T-cell (primary cell): Measurements from ENCODE around the gene EPB41L4B. TPM values are rescaled to one million over a fixed set of nuclear protein-coding genes. Genes with fewer than 3 reads are reported as not detected.

Experiments
- ATAC-seq, 4 experiments: fragments of 200-7000 bp in 3 of 4; fragments of 150-1000 bp in 1 of 4; cut with Tn5 transposase; replicated peaks in 1 of 4; 1 replicate in 3 of 4; 2 replicates in 1 of 4; pipeline ENCODE4 v1.10.0; 2021; ENCODE audit warnings: moderate library complexity in 3 of 4, mild to moderate bottlenecking in 2 of 4, moderate number of reproducible peaks in 1 of 4
- CTCF ChIA-PET, 2 donors: fragments of 300-600 bp; sonication (Branson Sonifier 250); formaldehyde crosslinking; loops; one replicate each; lab custom pipeline; 2022; ENCODE audit warnings: antibody characterized with exemption in 2 of 2; lab: Charles Lee
- POLR2A ChIA-PET, 2 donors: fragments of 300-600 bp; sonication (Branson Sonifier 250); formaldehyde crosslinking; loops; one replicate each; lab custom pipeline; 2022; ENCODE audit warnings: antibody characterized with exemption in 2 of 2; lab: Charles Lee
- DNase-seq, 35 experiments: peaks; one replicate each; pipeline versions ENCODE4 v3.0.0 to v3.0.0-alpha.2; 2013 to 2023
- H3K27ac ChIP-seq: one replicate; pipeline ENCODE4 v1.5.1; 2013; ENCODE audit warnings: low read length
- H3K27me3 ChIP-seq, 2 experiments: replicated peaks in 1 of 2; 1 replicate in 1 of 2; 2 replicates in 1 of 2; pipeline versions ENCODE4 v1.6.1 to v1.7.0; 2013; ENCODE audit warnings: low read length in 1 of 2, mixed read lengths in 1 of 2; ENCODE audit not compliant: control insufficient read depth in 2 of 2, insufficient read depth in 2 of 2; ENCODE audit errors: extremely low read depth in 1 of 2
- H3K36me3 ChIP-seq, 2 donors: 1 replicate in 1 of 2; 2 replicates in 1 of 2; pipeline versions ENCODE4 v1.6.1 to v1.7.0; 2013; ENCODE audit warnings: low read length in 1 of 2; ENCODE audit not compliant: control insufficient read depth in 2 of 2, insufficient read depth in 1 of 2; ENCODE audit errors: extremely low read depth in 1 of 2
- H3K4me1 ChIP-seq, 2 experiments: 1 replicate in 1 of 2; 2 replicates in 1 of 2; pipeline versions ENCODE4 v1.6.1 to v1.7.0; 2013; ENCODE audit warnings: low read length in 2 of 2, mixed read lengths in 1 of 2; ENCODE audit not compliant: insufficient read depth in 2 of 2, control insufficient read depth in 1 of 2; ENCODE audit errors: extremely low read depth in 1 of 2
- H3K4me3 ChIP-seq, 2 donors: 1 replicate in 1 of 2; 2 replicates in 1 of 2; pipeline versions ENCODE4 v1.5.1 to v1.7.0; 2013; ENCODE audit warnings: mild to moderate bottlenecking in 2 of 2, low read length in 1 of 2, moderate library complexity in 1 of 2; ENCODE audit not compliant: control insufficient read depth in 1 of 2; ENCODE audit errors: extremely low read depth in 1 of 2
- H3K9me3 ChIP-seq: 2 replicates; pipeline ENCODE4 v1.7.0; 2013
- H3K27ac Mint-ChIP-seq, 2 donors: one replicate each; pipeline ENCODE4 v1.8.0; 2020 to 2021; ENCODE audit warnings: mild to moderate bottlenecking in 2 of 2, mixed read lengths in 2 of 2
- H3K27me3 Mint-ChIP-seq, 2 donors: one replicate each; pipeline ENCODE4 v1.8.0; 2021 to 2022; ENCODE audit warnings: mixed read lengths in 2 of 2
- H3K36me3 Mint-ChIP-seq: one replicate; pipeline ENCODE4 v1.8.0; 2021; ENCODE audit warnings: mixed read lengths
- H3K4me1 Mint-ChIP-seq, 3 donors: one replicate each; pipeline ENCODE4 v1.8.0; 2020 to 2022; ENCODE audit warnings: mixed read lengths in 3 of 3, mild to moderate bottlenecking in 1 of 3
- H3K4me3 Mint-ChIP-seq, 3 donors: one replicate each; pipeline ENCODE4 v1.8.0; 2020 to 2022; ENCODE audit warnings: mild to moderate bottlenecking in 3 of 3, mixed read lengths in 3 of 3, moderate library complexity in 3 of 3
- H3K9me3 Mint-ChIP-seq, 3 donors: one replicate each; pipeline ENCODE4 v1.8.0; 2020 to 2022; ENCODE audit warnings: mixed read lengths in 3 of 3
- WGBS: methylation state at CpG from one replicate; pipeline ENCODE4 v1.1.5; 2013; ENCODE audit warnings: missing lambda C conversion rate; ENCODE audit not compliant: insufficient coverage; 5-methylcytosine and 5-hydroxymethylcytosine counted together
- total RNA-seq, 35 experiments: library from RNA in 6 of 35; stranded (reverse) in 6 of 35; fragments of 120-200 nt in 1 of 35; gene quantifications; one replicate each; pipeline versions ENCODE4 v1.2.1 to v1.2.4 and lab custom pipeline; 2013 to 2026

Gene EPB41L4B
- total RNA-seq, 5 donors from 2014 or later (not counting 1 experiment from before 2014, with no cell fraction given) = 0.16 to 0.26 (median 0.16) TPM; not detected in 2

DNA sequence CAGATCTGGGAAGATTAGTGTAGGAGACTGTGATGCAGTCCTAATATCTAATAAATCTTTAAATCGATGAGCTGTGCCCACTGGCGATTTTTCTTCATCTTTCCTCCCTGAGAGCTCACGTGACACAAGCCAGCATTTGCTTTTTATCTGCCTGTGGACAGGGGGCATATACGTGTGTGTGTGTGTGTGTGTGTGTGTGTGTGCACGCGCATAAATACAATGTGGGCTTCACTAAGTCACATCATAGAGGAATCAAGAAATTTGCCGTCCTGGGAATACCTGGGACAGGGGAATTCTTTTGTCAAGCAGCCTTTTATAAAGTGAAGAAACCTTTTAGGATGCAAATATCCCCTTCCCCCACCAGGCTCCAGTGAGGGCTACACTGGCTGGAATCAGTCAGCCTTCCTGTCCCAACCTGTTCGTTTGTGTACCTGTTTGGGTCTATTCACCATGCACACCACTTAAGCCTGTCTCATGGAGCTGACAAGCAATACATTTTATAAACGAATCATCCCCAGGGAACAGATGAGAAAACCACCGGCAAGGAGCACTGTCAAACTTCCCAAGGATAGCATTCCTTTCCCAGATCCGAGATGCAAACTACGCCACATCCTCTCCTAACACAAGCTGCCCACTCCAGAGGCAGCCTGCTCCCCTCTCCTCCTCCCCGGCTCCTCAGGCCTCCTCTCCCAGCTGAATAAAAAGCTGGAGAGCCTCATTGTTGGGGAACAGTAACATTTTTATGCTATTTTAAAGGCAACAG, 2.7 kb downstream of the EPB41L4B start:
- ChIA-PET POLR2A (no interaction called here), CTCF (no interaction called here)
- 10% methylated on average over 5 of the region's 13 CpGs for WGBS
- H3K36me3 Mint-ChIP-seq = no peaks in the 10 kb centered on the region
- peaks cover 10 to 15% (median 13%) of the 10 kb centered on the region in 3 donors for H3K4me1 Mint-ChIP-seq
- H3K4me3 Mint-ChIP-seq = peak overlapping the region in 2 of 3 donors; percentile 21 to 76
- H3K27ac Mint-ChIP-seq = no peak overlapping the region
- no peaks in the 10 kb centered on the region for H3K36me3 ChIP-seq
- peaks cover 0 to 11% of the 10 kb centered on the region in 2 experiments for H3K4me1 ChIP-seq
- DNase-seq (no peak), ATAC-seq (no peak)
- peaks cover 69 to 74% of the 10 kb centered on the region in 2 donors for H3K27me3 Mint-ChIP-seq
- no peak overlapping the region for H3K4me3 ChIP-seq
- no peaks in the 10 kb centered on the region for H3K9me3 ChIP-seq
- peaks cover 15 to 60% of the 10 kb centered on the region in 2 experiments for H3K27me3 ChIP-seq
- no peaks in the 10 kb centered on the region for H3K9me3 Mint-ChIP-seq
- H3K27ac ChIP-seq = no peak overlapping the region

DNA sequence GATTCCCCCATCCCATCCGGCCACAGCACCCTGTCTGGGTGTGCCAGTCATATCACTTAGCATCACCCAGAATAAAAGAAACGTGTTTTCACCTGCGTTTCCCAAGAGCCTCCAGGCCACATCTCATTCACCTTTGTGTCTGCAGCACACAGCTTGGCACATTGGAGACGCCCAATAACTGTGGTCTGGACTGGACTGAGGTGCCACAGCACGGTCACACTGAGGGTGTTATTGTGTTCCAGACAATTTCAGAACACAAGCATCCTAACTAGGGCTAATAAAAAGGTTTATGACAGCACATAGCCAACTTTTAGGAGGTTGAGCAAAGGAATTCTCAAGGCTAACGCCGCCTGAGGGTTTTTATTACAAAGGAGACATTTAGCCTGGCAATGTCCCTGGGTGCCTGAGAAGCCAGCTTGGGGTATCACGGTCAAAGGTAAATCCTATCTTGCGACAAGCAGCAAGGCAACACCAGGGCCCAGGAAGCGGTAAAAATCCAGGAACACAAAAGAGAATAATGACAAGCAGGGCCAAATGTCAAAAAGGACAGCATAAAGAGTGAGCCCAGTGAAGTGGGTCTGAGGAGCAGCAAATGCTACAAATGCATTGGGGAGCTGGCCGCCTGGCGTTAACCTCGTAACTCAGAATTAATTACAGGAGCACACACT, 3.4 kb downstream of the EPB41L4B start:
- no peaks in the 10 kb centered on the region for H3K36me3 ChIP-seq
- peaks cover 15 to 57% of the 10 kb centered on the region in 2 experiments for H3K27me3 ChIP-seq
- H3K4me1 ChIP-seq = peaks cover 0 to 11% of the 10 kb centered on the region in 2 experiments
- ChIA-PET CTCF (no interaction called here), POLR2A (no interaction called here)
- no peak overlapping the region for H3K4me3 ChIP-seq
- WGBS = 67% methylated on average over 9 of the region's 13 CpGs
- DNase-seq (no peak), ATAC-seq (no peak)
- H3K27ac ChIP-seq = no peak overlapping the region
- H3K27ac Mint-ChIP-seq = no peak overlapping the region
- H3K9me3 ChIP-seq = no peaks in the 10 kb centered on the region
- no peaks in the 10 kb centered on the region for H3K36me3 Mint-ChIP-seq
- H3K4me3 Mint-ChIP-seq = no peak overlapping the region
- peaks cover 10 to 15% (median 13%) of the 10 kb centered on the region in 3 donors for H3K4me1 Mint-ChIP-seq
- H3K27me3 Mint-ChIP-seq = peaks cover 70 to 72% of the 10 kb centered on the region in 2 donors
- H3K9me3 Mint-ChIP-seq = no peaks in the 10 kb centered on the region

GRCh38 chr9:109316207-109316640, 4.6 kb downstream of the EPB41L4B start:
- Histone ChIP-seq H3K27me3 (peaks cover 8 to 55% of the 10 kb centered on the region in 2 experiments), H3K36me3 (no peaks in the 10 kb centered on the region), H3K27ac (no peak overlapping the region), H3K4me3 (no peak overlapping the region), H3K4me1 (peaks cover 0 to 11% of the 10 kb centered on the region in 2 experiments), H3K9me3 (no peaks in the 10 kb centered on the region)
- Mint-ChIP-seq H3K4me3 (no peak overlapping the region), H3K4me1 (peaks cover 13 to 17% (median 13%) of the 10 kb centered on the region in 3 donors), H3K27me3 (peaks cover 65 to 68% of the 10 kb centered on the region in 2 donors), H3K36me3 (no peaks in the 10 kb centered on the region), H3K9me3 (no peaks in the 10 kb centered on the region), H3K27ac (peak overlapping the region in 1 of 2 donors; percentile 8)
- DNase-seq (no peak), ATAC-seq (no peak)
- ChIA-PET POLR2A (no interaction called here), CTCF (no interaction called here)
- WGBS = 84% methylated on average over 5 of the region's 12 CpGs

- Histone ChIP-seq H3K4me3 (no peak overlapping the region), H3K36me3 (no peaks in the 10 kb centered on the region), H3K4me1 (peaks cover 0 to 8% of the 10 kb centered on the region in 2 experiments), H3K27me3 (peaks cover 7 to 52% of the 10 kb centered on the region in 2 experiments), H3K9me3 (no peaks in the 10 kb centered on the region), H3K27ac (no peak overlapping the region)
- Mint-ChIP-seq H3K4me1 (peaks cover 8 to 14% (median 9%) of the 10 kb centered on the region in 3 donors), H3K36me3 (no peaks in the 10 kb centered on the region), H3K9me3 (no peaks in the 10 kb centered on the region), H3K27ac (no peak overlapping the region), H3K4me3 (no peak overlapping the region), H3K27me3 (peaks cover 61 to 67% of the 10 kb centered on the region in 2 donors)
- no peak for ATAC-seq
- CTCF ChIA-PET = no interaction called here
- no peak for DNase-seq
- 6% methylated on average over 2 of the region's 7 CpGs for WGBS
- POLR2A ChIA-PET = no interaction called here
Measured at GRCh38 chr9:109315480-109316206, 5.2 kb downstream of the EPB41L4B start.

GRCh38 chr9:109314011-109314531, 6.8 kb downstream of the EPB41L4B start:
- no peaks in the 10 kb centered on the region for H3K4me1 ChIP-seq
- no peak overlapping the region for H3K27ac ChIP-seq
- ATAC-seq (no peak), DNase-seq (no peak)
- peaks cover 59 to 70% of the 10 kb centered on the region in 2 donors for H3K27me3 Mint-ChIP-seq
- no peaks in the 10 kb centered on the region for H3K36me3 Mint-ChIP-seq
- H3K36me3 ChIP-seq = no peaks in the 10 kb centered on the region
- ChIA-PET CTCF (interaction anchor here in 1 of 2 donors (0.7 kb wide), 1 partner anchor 31 kb away, joined by 3 read pairs; no protein-coding TSS in a partner anchor), POLR2A (no interaction called here)
- H3K4me1 Mint-ChIP-seq = peaks cover 6 to 11% (median 8%) of the 10 kb centered on the region in 3 donors
- H3K9me3 Mint-ChIP-seq = no peaks in the 10 kb centered on the region
- no peak overlapping the region for H3K4me3 ChIP-seq
- no peaks in the 10 kb centered on the region for H3K9me3 ChIP-seq
- no peak overlapping the region for H3K4me3 Mint-ChIP-seq
- peaks cover 9 to 43% of the 10 kb centered on the region in 2 experiments for H3K27me3 ChIP-seq
- no peak overlapping the region for H3K27ac Mint-ChIP-seq
- 26% methylated on average over 6 of the region's 13 CpGs for WGBS

DNA sequence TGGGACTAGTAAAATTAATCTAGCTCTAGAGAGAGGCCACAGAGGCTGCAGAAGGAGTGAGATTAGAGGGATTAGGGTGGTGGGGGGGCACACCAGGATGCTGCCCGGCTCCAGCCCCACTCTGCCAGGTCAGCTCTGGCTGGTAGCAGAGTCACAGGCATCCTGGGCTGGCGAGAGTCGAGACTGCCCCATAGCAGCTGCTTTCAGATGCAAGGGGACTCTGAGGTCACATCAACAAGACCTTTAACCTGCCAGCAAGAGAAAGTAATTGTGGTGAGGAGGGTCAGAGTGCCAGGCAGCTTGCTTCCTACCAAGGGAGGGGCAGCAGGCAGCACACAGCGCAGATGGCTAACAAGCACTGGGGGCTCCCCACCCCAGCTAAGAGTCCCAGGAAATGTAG, 7.5 kb downstream of the EPB41L4B start:
- no peak overlapping the region for H3K27ac Mint-ChIP-seq
- no peaks in the 10 kb centered on the region for H3K4me1 ChIP-seq
- H3K27ac ChIP-seq = no peak overlapping the region
- H3K9me3 Mint-ChIP-seq = no peaks in the 10 kb centered on the region
- no peaks in the 10 kb centered on the region for H3K36me3 Mint-ChIP-seq
- CTCF ChIA-PET = interaction anchor here in 1 of 2 donors (0.6 kb wide), 1 partner anchor 12 kb away, joined by 3 read pairs; no protein-coding TSS in a partner anchor
- 57% methylated on average over 3 of the region's 4 CpGs for WGBS
- H3K27me3 ChIP-seq = peaks cover 9 to 36% of the 10 kb centered on the region in 2 experiments
- H3K9me3 ChIP-seq = no peaks in the 10 kb centered on the region
- POLR2A ChIA-PET = no interaction called here
- H3K36me3 ChIP-seq = no peaks in the 10 kb centered on the region
- peaks cover 6 to 8% (median 6%) of the 10 kb centered on the region in 3 donors for H3K4me1 Mint-ChIP-seq
- no peak for DNase-seq
- H3K4me3 ChIP-seq = no peak overlapping the region
- peaks cover 53 to 64% of the 10 kb centered on the region in 2 donors for H3K27me3 Mint-ChIP-seq
- no peak for ATAC-seq
- H3K4me3 Mint-ChIP-seq = no peak overlapping the region
